Sigmoid colon (tissue), 7 donors: ENCODE measurements around the gene MCM9. TPM values are rescaled to one million over a fixed set of nuclear protein-coding genes. Genes with fewer than 3 reads are reported as not detected.

ENCODE experiments used
- DNase-seq: peaks from one replicate; pipeline ENCODE4 v3.0.0-alpha.2; 2019
- H3K27ac ChIP-seq, 4 donors: fragments of 200-600 bp; sonication (generic); one replicate each; pipeline ENCODE4 v1.5.1; 2016 to 2019; ENCODE audit warnings: mild to moderate bottlenecking in 1 of 4
- H3K27me3 ChIP-seq, 3 donors: fragments of 200-600 bp; sonication (generic); one replicate each; pipeline ENCODE4 v1.5.1; 2019; ENCODE audit warnings: mild to moderate bottlenecking in 1 of 3
- H3K36me3 ChIP-seq, 4 donors: fragments of 200-600 bp; sonication (generic); one replicate each; pipeline ENCODE4 v1.5.1; 2016 to 2019
- H3K4me1 ChIP-seq, 4 donors: fragments of 200-600 bp; sonication (generic); one replicate each; pipeline ENCODE4 v1.5.1; 2017 to 2019
- H3K4me3 ChIP-seq, 4 donors: fragments of 200-600 bp; sonication (generic); one replicate each; pipeline ENCODE4 v1.5.1; 2017 to 2019; ENCODE audit warnings: mild to moderate bottlenecking in 2 of 4, moderate library complexity in 1 of 4
- H3K9me3 ChIP-seq, 4 donors: fragments of 200-600 bp in 3 of 4; sonication (generic) in 3 of 4; one replicate each; pipeline versions ENCODE4 v1.5.1 to v1.6.1; 2013 to 2019
- CTCF ChIP-seq, 4 experiments: fragments of 450-650 bp in 3 of 4; fragments of 200-600 bp in 1 of 4; IDR thresholded peaks; one replicate each; pipeline ENCODE4 v1.5.1; 2016 to 2019; ENCODE audit warnings: antibody characterized with exemption in 4 of 4, mild to moderate bottlenecking in 3 of 4, moderate library complexity in 2 of 4
- EP300 ChIP-seq, 4 donors: sonication (generic); formaldehyde crosslinking; IDR thresholded peaks; one replicate each; pipeline ENCODE4 v1.6.1; 2017; ENCODE audit warnings: antibody characterized with exemption in 4 of 4
- POLR2A ChIP-seq, 2 donors: fragments of 450-650 bp; IDR thresholded peaks; one replicate each; pipeline ENCODE4 v1.6.1; 2016; ENCODE audit warnings: antibody characterized with exemption in 2 of 2, mild to moderate bottlenecking in 2 of 2, moderate library complexity in 2 of 2
- POLR2AphosphoS5 ChIP-seq, 4 donors: sonication (generic); formaldehyde crosslinking; IDR thresholded peaks; one replicate each; pipeline ENCODE4 v1.6.1; 2017; ENCODE audit warnings: antibody characterized with exemption in 4 of 4
- WGBS, 2 donors: extraction: QIAGEN DNeasy Blood & Tissue Kit; methylation state at CpG; one replicate each; pipeline ENCODE4 v1.1.7; 2013; 5-methylcytosine and 5-hydroxymethylcytosine counted together
- intact Hi-C: fragments of 100-400 bp; cut with DNase I; formaldehyde crosslinking; loops from one replicate; pipeline ENCODE4 v1.15.1; 2023
- polyA plus RNA-seq, 3 donors: library from polyadenylated mRNA; stranded (reverse); fragments of 200-250 nt; gene quantifications; one replicate each; pipeline ENCODE4 v1.2.3, GENCODE V29; 2013
- total RNA-seq, 4 donors: library from RNA; depleted of rRNA; stranded (reverse); fragments of >200 nt; gene quantifications; one replicate each; pipeline ENCODE4 v1.1.0, GENCODE V29; 2016
- donor health status: healthy with polysubstance abuse.
- donor health status: Bipolar disorder and iron deficiency.
- donor health status: healthy.

MCM9 gene
- total and polyA plus RNA-seq, 7 donors, result 1.8 to 16.1 (median 10.2) TPM

- 54 to 70% methylated on average over 2 of the region's 2 CpGs for WGBS, 2 donors
- no peak overlapping the region for H3K27ac ChIP-seq
- no peak overlapping the region for H3K4me3 ChIP-seq
- no peak for DNase-seq
- intact Hi-C loops, result no loop called here
- no peaks in the 10 kb centered on the region for H3K4me1 ChIP-seq
- TF ChIP-seq POLR2A (IDR thresholded peaks at IDR 0.05), result no peak
- no peak for TF ChIP-seq CTCF (IDR thresholded peaks at IDR 0.05)
- no peaks in the 10 kb centered on the region for H3K27me3 ChIP-seq
- no peaks in the 10 kb centered on the region for H3K36me3 ChIP-seq
- H3K9me3 ChIP-seq, result no peaks in the 10 kb centered on the region
These were observed 32.3 kb upstream of the MCM9 start for GRCh38 chr6:118967239-118967638.

- H3K36me3 ChIP-seq, result no peaks in the 10 kb centered on the region
- TF ChIP-seq POLR2AphosphoS5 (IDR thresholded peaks at IDR 0.05) (no peak), POLR2A (IDR thresholded peaks at IDR 0.05) (no peak), EP300 (IDR thresholded peaks at IDR 0.05) (no peak), CTCF (IDR thresholded peaks at IDR 0.05) (no peak)
- 25 to 82% methylated on average over 2 of the region's 2 CpGs for WGBS, 2 donors
- no peaks in the 10 kb centered on the region for H3K9me3 ChIP-seq
- no peak for DNase-seq
- no peak overlapping the region for H3K27ac ChIP-seq
- H3K27me3 ChIP-seq, result no peaks in the 10 kb centered on the region
- no peak overlapping the region for H3K4me3 ChIP-seq
- H3K4me1 ChIP-seq, result no peaks in the 10 kb centered on the region
- intact Hi-C loops, result no loop called here
These were observed 30.9 kb upstream of the MCM9 start for GRCh38 chr6:118965843-118966370.

GRCh38 chr6:118965371-118965770 is 30.4 kb upstream of the MCM9 start:
- intact Hi-C loops, result no loop called here
- no peak overlapping the region for H3K27ac ChIP-seq
- 83 to 95% methylated on average over 3 of the region's 3 CpGs for WGBS, 2 donors
- no peaks in the 10 kb centered on the region for H3K9me3 ChIP-seq
- DNase-seq, result no peak
- H3K36me3 ChIP-seq, result no peaks in the 10 kb centered on the region
- no peak overlapping the region for H3K4me3 ChIP-seq
- no peaks in the 10 kb centered on the region for H3K27me3 ChIP-seq
- no peaks in the 10 kb centered on the region for H3K4me1 ChIP-seq
- TF ChIP-seq EP300 (IDR thresholded peaks at IDR 0.05) (no peak), CTCF (IDR thresholded peaks at IDR 0.05) (no peak), POLR2A (IDR thresholded peaks at IDR 0.05) (no peak), POLR2AphosphoS5 (IDR thresholded peaks at IDR 0.05) (no peak)

GRCh38 chr6:118963003-118963402 is 28.0 kb upstream of the MCM9 start:
- no peak for TF ChIP-seq EP300 (IDR thresholded peaks at IDR 0.05)
- peak in 1 of 4 experiments; percentile 24 for TF ChIP-seq CTCF (IDR thresholded peaks at IDR 0.05)
- intact Hi-C loops, result no loop called here

GRCh38 chr6:118959903-118960302 is 24.9 kb upstream of the MCM9 start:
- Histone ChIP-seq H3K27ac (no peak overlapping the region), H3K36me3 (no peaks in the 10 kb centered on the region), H3K4me3 (no peak overlapping the region), H3K4me1 (no peaks in the 10 kb centered on the region), H3K27me3 (no peaks in the 10 kb centered on the region), H3K9me3 (no peaks in the 10 kb centered on the region)
- TF ChIP-seq CTCF (IDR thresholded peaks at IDR 0.05) (no peak), POLR2AphosphoS5 (IDR thresholded peaks at IDR 0.05) (no peak), EP300 (IDR thresholded peaks at IDR 0.05) (no peak), POLR2A (IDR thresholded peaks at IDR 0.05) (no peak)
- WGBS, 2 donors, result 91 to 92% methylated on average over 4 of the region's 4 CpGs
- intact Hi-C loops, result no loop called here
- no peak for DNase-seq

More at GRCh38 chr6:118963003-118963402, 28.0 kb upstream of the MCM9 start:
- Histone ChIP-seq H3K4me1 (no peaks in the 10 kb centered on the region), H3K4me3 (no peak overlapping the region), H3K27me3 (no peaks in the 10 kb centered on the region), H3K36me3 (no peaks in the 10 kb centered on the region), H3K27ac (no peak overlapping the region), H3K9me3 (no peaks in the 10 kb centered on the region)
- DNase-seq, result no peak
